LoVo (cell line): ENCODE measurements around the gene DENND2A.
"Not testable (repeated sequence)": the region's sequence is repeated elsewhere in the genome, so short reads cannot be mapped to it uniquely, and the experiment has no call there.

Experiments
- DNase-seq: peaks from one replicate; pipeline ENCODE4 v3.0.0-alpha.2; 2016; ENCODE audit warnings: low spot score

DENND2A gene

DNA sequence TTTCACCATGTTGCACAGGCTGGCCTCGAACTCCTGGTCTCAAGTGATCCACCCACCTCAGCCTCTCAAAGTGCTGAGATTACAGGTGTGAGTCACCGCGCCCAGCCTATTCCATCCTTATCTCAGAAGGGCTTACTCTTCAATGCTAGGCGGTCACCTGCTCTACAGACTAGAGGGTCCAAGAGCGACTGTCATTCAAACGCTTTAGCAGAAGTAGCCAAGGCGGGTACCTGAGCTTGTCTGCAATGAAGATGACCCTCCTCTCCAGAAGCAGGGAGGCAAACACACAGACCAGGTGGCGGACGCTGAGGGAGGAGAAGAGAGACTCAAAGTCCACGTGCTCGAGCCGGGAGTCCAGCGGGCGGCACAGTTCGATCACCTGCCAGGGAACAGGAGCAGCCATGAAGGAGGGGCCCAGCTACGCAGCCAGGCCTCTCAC is 96.2 kb downstream of the DENND2A start:
- DNase-seq, result no peak

DNA sequence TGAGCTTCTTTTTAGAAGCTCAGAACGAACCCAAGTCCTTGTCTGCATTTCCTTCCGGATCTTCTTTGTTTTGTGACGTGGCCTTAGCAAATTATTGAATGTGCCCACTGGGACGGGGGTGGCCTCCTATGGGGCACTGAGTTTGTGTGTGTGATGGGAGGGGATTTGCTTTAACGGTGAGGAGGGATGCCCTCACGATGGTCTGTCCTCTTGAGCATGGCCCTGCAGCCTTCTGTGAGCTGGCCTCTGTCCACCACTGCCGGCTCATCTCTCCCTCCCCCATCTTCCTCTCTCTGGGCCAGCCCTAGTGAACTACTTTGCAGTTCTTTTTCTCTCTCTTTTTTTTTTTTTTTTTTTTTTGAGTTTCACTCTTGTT is 98.4 kb downstream of the DENND2A start:
- DNase-seq, result no peak

DNA sequence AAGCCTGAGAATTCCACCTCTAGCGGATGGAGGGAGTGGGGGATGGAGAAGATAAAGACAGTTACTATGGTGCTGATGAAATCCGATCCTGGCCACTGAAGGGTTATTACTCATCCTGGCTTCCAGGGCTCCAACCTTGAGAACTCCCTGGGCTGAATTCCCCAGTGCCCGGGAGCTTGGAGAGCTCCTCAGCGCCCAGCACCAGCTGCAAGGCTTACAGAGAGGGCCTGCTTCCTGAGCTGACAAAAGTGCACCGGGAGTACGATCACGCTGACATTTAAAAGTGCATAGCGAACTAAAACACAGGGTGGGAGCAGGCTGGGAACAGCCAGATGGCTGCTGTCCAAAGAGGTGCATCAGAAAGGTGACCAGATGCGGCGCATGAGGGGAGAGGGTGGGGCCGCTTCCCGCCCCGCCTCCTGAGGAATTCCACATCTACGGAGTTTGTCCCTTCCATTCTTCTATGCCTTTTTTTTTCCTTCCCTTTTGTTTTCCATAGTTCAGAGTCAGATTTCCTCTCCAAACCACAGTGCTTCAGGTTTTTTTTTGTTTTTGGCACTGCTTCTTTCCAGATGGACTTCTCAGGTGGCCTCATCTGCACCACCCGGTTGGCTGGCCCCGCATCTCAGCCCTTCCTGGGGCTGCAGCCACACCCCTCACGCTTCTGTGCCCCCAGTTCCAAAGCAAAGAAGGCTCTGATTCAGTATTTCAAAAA is 98.9 kb downstream of the DENND2A start:
- peak; percentile 62 for DNase-seq

DNA sequence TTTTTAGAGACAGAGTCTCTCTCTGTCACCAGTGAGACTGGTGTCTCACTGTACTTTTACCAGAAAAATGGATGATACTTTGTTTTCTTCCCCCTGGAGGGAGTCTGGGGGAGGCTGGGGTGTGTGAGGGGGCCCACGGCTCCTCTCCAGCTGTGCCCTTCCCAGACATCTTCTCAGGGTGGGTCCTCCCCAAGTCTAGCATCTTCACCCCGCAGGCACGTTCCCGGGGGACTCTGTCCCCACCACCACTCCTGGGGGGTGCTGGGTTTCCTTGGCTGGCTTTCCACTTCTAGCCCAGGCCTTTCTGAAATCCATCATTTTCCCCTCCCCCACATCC is 99.5 kb downstream of the DENND2A start:
- DNase-seq, result no peak

DNA sequence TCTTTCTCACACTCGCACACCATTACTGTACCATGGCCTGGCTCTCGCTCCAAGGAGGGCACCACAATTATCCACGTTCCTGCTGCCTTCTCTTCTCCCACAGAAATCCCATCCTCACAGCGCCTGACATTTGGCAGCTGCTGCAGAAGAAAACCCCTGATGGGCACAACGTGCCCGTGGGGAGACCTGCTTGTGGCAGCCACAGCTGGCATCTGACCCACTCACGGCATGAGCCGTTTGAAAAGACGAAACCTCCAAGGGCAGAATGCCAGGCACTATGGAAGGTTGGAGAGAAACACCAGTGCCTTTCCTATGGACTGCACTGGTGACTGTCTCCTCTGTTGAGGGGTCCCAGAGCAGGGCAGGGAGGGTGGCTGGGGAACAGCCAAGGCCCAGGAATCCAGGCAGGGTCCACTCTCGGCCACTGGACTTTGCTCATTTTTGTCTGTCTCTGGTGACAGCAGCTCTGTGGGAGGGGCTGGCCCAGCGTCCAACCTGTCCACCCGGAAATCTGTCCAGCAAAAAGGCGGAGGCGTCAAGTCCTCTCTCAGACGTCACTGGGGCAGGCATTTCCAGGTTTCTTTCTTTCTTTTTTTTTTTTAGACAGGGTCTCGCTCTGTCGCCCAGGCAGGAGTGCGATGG is 100.4 kb downstream of the DENND2A start:
- DNase-seq, result no peak

DNA sequence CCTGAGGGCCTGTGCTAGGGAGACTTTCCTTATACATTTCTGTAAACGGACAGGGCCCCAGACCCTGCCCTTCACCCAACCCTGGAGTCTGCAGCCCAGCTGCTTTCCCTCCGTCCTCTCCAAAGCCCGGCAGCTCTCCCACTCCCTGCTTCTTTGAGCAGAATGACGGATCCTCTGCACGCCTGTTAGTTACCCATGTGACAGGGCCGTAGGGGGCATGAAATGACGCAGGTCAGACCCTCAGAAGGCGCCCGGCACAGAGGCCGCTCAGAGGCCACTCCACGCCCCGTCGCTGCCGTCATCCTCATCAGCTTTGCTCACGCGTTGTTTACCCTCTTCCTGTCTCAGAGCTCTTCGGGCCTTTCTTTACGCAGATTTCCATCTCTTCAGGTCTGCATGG is 101.2 kb downstream of the DENND2A start:
- DNase-seq, result no peak

DNA sequence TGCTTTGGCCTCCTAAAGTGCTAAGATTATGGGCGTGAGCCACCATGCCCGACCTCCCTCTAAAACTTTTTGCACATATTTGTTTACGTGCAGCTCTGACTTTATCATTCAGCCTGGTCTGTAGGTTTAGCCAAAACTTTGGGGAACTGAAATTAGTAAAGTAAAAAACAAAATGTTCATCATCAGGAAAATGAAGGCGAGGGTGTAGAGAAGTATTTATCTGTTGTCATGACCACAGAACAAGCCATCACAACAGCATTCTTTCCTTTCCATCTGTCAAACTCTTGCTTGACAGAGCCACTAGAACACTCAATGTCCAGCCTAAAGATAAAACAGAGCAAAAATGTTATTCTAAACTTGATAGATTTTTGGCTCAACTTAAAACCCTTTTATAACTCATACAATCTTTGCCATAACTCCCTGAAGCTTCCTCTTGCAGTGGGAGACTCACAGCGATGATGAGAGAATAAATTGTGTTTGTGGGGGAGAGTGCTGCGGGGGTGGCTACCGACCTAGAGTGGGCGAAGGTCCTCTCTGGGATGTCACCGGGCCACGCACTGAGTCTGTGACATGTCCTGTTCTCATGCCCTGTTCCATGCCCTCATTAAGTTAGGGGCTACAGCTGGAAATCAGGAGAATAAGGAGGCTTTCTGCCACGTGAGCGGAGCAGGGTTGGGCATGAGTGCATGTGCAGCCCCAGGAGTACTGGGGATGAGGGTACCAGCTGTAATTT is 102.7 kb downstream of the DENND2A start:
- DNase-seq, result no peak

DNA sequence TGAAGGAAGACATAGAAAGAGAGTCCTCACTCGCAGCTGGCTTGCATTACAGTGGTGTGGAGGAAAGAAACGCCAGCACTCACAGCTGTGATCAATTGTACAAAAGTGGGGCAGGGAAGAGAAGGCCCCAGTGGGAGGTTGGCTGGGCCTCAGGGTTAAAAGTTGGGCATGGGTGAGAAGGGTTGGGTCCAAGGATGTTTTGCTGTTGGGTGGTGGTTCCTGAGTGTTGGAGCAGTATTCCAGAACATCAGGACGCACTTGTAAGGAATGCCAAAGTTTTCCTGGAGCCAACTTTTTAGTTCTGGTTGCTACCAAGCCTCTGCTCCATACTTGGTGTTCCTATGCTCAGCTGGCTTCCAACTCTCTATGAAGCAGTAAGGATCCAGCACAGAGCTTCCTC is 105.9 kb downstream of the DENND2A start:
- no peak for DNase-seq

DNA sequence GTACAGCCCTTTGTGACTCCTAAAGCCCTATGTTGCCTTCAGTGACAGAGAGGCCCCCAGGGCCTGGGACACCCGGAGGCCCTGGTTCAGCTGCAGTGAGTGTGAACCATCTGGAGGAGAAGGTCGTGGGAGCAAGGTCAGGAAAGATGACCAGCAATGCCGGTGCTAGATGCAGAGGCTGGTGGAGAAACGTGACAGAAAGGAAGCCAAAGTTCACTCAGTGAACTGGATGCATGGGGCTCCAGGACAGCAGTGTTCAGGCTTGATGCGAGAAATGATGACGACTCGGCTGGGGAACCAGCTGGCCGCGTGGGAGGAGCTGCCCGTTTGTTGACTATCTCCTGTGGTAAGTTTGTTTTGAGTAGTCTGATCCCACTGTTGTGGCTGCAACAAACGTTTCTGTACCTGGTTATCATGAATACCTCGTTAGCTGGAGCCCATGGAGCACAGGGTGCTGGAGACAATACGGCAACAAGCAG is 107.2 kb downstream of the DENND2A start:
- DNase-seq, result no peak

DNA sequence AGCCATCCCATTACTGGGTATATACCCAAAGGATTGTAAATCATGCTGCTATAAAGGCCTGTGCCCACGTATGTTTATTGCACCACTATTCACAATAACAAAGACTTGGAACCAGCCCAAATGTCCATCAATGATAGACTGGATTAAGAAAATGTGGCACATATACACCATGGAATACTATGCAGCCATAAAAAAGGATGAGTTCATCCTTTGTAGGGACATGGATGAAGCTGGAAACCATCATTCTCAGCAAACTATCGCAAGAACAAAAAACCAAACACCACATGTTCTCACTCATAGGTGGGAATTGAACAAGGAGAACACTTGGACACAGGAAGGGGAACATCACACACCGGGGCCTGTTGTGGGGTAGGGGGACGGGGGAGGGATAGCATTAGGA is 111.2 kb downstream of the DENND2A start:
- not testable (repeated sequence) for DNase-seq

DNA sequence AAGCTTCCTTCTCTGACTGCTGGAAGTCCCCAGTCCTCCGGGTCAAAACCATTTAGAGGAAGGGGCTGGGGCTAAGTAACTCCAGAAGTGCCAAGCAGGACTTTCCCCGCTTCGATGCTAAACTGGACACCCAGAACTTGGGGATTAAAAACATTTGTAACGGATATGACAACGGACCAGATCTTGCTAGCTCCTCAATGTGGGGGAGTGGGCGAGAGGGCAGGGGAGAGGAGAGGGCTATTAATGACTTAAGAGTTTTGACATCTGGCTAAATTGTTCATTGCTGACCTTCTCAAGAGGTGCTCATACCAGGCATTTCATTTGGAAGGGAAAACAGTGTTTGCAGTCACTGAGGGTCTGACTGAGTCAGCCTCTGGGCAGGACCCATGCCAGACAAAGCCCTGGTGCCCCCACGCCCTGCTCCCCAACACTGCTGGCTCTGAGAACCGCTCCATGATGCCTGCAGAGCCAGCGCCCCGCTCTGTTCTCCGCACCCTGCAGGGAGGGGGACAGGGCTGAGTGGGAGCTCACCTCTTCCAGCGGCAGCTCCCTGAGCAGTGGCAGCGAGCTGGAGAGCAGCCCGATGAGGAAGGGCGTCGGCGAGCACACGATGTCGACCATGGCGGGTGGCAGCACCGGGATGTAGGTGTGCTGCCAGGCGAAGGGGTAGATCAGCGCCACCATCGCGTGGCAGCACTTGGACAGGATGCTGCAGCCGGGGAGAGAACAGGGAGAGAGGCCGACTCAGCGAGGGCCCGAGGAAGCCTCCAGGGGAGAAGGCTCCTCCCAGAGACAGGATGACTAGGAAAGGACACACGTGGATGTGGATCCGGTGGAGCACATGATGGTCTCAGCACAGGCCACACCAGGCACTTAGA is 113.6 kb downstream of the DENND2A start:
- no peak for DNase-seq

DNA sequence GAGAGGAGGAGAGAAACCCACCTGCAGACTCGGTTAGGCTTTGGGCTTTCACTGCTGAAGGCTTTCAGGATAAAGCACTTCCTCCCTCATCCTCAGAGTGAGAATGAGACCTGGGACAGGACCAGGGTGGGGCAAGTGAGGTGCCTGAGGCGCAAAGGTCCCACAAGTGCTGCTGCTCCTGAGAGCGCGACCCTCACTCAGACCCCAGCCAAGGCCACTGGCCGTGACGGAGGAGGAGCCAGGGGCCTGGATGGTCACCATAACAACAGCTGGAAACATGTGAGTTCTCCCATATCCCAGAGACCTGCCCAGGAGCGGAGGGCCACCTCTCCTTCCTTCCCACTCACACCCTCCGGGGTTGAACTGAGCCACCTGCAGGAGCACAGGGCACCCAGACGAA is 114.4 kb downstream of the DENND2A start:
- no peak for DNase-seq

DNA sequence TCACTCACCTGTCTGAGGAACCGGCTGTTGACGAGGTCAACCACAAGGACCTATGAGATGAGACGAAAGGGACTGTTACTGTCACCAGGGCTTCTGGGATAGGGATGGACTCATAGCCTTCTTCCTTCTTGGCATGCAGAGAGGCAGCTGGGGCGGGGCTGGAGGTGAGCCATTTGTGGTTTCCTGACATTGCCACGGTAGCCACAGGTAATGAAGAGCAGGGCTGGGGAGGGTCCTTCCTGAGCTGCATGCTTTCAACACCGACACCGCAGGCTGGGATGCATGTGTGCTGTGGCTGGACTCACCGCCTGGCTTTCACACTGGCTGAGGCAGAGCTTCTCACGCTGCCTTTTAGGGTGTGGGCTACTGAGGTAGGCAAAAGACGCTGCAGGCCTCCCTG is 114.9 kb downstream of the DENND2A start:
- DNase-seq, result peak; percentile 81

DNA sequence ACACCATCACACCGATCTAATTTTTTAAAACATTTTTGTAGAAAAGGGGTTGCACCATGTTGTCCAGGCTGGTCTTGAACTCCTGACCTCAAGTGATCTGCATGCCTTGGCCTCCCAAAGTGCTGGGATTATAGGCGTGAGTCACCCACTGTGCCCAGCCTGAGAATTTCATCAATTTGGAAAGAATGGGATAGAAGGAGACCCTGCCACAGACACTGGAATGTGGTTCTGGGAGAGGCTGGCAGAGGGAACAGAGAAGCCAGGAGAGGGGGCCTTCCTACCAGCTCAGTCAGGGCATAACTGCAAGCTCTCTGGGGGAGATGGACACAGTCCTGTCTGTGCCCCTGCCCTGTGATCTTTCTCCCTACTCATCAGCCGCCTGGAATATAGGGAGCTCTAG is 119.2 kb downstream of the DENND2A start:
- no peak for DNase-seq

DNA sequence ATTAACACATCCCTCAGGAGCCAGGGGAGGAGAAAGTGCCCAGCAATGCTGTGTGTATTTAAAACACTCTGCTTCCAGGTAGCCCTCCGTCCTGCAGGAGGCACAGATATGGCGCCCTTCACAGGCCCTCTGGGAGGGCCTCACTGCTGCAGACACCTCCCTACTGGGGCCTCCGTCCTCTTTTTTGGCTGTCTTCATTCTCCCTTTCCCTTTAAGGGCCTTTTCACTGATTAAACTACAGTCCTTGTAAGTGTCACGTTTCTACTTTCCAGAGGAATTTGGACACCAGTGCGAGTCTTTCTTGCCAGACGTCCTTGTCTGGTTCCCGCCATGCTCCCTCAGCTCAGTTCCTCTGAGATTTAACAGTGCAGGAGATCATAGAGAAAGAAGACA is 121.6 kb downstream of the DENND2A start:
- DNase-seq, result no peak

DNA sequence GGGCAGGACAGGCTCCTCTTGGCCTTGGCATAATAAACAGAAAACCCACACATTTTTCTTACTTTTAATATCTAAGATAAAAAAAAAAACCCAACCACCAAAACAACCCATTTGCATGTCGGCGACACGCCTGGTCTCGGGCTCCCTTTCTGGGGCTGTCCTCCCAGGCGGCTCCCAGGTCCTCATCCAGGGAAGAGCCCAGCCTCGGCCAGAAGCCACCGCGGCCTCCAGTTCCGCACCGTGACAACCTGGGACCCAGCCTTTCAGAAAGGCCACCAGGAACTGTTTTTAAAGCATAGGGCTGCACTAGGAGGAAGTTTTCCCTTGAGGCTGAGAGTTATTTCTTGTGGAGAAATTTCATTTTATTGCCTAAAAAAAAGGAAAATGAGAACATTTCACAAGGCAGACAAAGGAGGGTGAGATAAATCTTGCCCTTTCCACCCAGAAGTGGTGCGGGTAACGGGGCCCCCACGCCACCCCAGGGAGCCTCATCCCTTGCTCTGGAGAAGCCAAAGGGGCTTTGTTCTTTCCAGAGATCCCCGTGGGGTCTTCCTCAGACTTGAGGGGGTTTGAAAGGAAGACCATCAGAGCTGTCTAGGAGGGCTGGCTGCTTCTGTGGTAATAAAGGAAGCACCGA is 122.1 kb downstream of the DENND2A start:
- no peak for DNase-seq

DNA sequence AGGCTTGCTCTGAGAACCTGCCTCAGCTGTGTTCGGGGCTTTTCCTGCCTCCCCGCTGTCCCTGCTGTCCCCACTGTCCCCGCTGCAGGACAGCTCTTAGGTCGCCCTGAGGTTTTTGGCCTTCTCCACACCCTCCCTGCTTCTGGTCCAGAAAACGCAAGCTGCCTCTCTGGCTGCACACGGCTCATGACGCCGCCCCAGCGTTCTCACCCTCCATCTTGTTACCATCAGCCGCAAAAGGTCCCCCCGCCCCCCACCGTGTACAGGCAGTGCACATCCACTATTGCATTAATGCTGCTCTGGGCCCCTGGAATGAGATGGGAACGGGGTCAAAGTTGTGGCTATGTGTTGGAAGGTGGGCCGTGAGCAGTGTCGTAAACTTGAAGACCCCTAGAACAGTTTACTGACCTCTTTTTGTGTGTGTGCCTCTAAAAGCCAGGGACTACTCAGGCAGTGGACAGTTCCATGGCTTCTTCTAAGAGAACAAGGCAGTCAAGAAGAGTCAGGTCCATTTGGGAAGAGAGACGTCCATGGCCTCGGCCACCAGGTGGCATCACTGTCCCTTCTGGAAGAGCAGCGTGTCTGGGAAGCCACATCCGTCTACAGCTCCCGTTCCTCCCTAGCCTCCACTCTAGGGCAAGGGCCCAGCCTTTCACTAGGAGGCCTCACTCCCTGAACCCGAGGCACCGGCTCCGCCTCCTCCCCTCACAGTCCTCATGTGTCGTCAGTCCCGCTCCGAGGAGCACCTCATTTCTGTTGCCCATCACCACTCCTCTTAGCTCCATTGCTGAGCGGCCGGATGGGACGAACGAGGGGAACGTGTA is 122.9 kb downstream of the DENND2A start:
- peak; percentile 97 for DNase-seq

DNA sequence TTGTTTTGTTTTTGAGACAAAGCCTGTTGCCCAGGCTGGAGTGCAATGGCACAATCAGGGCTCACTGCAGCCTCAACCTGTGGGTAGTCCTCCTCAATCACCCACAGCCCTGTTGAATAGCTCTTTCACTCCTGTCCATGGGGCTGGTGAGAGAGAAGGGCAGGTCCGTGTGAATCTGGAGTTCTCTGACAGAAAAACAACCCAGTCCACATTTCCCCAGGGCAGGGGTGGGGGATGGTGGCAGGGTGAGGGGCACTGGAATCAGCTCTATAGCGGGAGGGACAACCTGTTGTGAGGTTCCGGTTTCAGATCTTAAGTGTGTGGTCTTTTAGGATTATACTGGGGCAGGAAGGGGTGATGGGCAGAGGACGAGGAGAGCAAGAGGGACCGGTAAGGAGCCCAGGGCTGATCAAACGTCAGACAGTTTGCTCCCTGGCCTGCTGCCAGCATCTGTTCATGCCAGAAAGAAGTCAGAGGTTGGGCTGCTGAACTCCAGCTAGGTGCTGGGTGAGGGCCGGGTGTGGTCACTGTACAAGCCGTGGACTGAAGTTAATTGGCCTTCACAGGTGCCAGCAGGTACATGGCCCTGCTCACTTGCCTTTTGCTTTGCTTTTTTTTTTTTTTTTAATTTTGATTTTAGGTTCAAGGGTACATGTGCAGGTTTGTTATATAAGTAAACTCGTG is 128.2 kb downstream of the DENND2A start:
- DNase-seq, result peak; percentile 91

DNA sequence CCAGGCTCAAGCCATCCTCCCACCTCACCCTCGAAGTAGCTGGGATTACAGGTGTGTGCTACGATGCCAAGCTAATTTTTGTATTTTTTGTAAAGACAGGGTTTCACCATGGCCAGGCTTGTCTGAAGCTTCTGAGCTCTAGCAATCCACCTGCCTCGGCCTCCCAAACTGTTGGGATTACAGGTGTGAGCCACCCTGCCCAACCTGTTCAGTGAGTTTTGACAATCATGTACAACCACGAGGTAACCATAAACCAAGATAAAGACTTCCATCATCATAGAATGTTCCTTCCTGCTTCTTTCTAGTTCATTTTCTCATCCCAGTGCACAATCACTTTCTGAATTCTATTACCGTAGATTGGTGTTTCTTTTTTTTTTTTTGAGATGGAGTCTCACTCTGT is 130.8 kb downstream of the DENND2A start:
- DNase-seq, result no peak

DNA sequence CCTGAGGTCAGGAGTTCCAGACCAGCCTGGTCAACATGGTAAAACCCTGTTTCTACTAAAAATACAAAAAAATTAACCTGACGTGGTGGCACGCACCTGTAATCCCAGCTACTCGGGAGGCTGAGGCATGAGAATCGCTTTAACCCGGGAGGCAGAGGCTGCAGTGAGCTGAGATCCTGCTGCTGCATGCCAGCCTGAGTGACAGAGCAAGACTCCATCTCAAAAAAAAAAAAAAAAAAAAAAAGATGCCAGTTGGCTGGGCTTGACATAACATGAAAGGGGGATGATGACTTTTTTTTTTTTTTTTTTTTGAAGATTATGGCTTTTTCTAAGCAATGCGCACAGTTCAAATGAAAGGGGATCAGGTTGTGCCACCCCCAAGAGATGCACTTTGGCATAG is 133.1 kb downstream of the DENND2A start:
- DNase-seq, result not testable (repeated sequence)
